GM20000 (cell line): ENCODE results near the gene MS4A4A.

Experiments
- DNase-seq: peaks from one replicate; pipeline ENCODE4 v3.0.0; 2012; ENCODE audit warnings: low spot score
- TF ChIP-seq, protein P1 (sequence below): IDR thresholded peaks from 2 replicates; pipeline ENCODE4 v1.5.1; 2012; ENCODE audit warnings: mild to moderate bottlenecking, control low read depth; ENCODE audit errors: extremely low read depth, missing control alignments

The MS4A4A gene

GRCh38 chr11:60338053-60338452 is 57.6 kb downstream of the MS4A4A start:
- DNase-seq = no peak
- TF ChIP-seq, protein P1, sequence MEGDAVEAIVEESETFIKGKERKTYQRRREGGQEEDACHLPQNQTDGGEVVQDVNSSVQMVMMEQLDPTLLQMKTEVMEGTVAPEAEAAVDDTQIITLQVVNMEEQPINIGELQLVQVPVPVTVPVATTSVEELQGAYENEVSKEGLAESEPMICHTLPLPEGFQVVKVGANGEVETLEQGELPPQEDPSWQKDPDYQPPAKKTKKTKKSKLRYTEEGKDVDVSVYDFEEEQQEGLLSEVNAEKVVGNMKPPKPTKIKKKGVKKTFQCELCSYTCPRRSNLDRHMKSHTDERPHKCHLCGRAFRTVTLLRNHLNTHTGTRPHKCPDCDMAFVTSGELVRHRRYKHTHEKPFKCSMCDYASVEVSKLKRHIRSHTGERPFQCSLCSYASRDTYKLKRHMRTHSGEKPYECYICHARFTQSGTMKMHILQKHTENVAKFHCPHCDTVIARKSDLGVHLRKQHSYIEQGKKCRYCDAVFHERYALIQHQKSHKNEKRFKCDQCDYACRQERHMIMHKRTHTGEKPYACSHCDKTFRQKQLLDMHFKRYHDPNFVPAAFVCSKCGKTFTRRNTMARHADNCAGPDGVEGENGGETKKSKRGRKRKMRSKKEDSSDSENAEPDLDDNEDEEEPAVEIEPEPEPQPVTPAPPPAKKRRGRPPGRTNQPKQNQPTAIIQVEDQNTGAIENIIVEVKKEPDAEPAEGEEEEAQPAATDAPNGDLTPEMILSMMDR = no peak

DNA sequence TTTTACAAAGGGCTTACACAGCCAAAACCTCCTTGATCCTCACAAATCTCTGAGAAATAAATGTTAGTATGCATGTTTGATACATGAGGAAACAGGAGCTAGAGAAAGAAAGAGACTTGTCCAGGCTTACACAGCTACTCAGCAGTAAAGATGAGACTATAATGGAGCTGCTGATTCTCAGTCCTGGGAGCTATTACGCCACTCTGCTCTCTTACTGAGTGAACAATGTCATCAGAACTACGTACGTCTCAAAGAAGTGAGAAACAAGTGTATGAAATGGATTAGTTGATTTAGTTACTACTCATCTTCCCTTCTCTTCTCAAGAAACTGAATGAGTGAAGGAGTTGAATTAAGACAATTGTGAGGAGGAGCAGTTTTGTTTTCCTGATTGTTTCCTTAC is 58.9 kb downstream of the MS4A4A start:
- TF ChIP-seq, protein P1 = no peak
- no peak for DNase-seq

GRCh38 chr11:60343094-60343704 is 62.7 kb downstream of the MS4A4A start:
- DNase-seq = no peak
- TF ChIP-seq, protein P1 = peak; percentile 43

GRCh38 chr11:60344146-60344545 is 63.7 kb downstream of the MS4A4A start:
- TF ChIP-seq, protein P1 = no peak
- DNase-seq = no peak

DNA sequence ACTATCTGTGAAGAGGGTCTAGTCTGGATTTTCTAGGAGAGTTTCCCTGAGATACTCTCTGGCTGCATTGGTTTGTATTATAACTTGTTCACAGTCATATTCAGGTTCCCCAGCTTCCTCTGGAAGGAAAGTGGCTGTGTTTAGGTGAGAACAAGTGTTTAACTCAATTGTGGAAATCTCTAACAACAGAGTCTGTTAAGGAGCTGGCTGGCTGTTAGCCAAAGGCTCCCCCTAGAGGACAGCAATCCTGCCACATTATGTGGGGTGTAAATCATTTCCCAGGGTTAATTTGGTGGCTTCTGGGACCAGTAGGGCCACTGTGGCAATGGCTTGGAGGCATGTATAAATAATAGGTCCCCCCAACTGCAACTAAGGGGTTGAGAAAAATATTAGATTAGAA is 65.0 kb downstream of the MS4A4A start:
- TF ChIP-seq, protein P1 = peak; percentile 67
- DNase-seq = peak; percentile 19

GRCh38 chr11:60347084-60347797 is 66.8 kb downstream of the MS4A4A start:
- peak; percentile 16 for DNase-seq
- TF ChIP-seq, protein P1 = no peak

DNA sequence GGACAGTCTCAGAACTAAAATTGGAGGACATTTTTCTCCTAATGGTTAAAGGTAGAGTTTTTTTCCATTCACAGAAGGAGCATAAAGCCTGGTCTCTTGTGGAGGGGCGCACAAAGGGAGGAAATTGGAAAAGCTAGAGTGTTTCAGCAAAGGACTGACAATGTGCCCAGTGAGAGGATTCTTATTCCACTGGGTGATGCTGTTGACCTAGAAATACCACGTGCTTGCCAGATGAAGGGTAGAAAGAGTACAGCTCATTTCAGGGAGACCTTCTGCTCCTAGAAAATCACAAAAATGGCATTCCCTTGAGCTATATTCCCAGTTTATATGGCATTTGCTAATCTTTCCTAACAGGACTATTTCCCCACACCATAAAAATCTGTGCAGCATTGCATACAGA is 67.7 kb downstream of the MS4A4A start:
- TF ChIP-seq, protein P1 = no peak
- no peak for DNase-seq
